ENCODE measurements around the gene PTGS1.

The PTGS1 gene

DNA sequence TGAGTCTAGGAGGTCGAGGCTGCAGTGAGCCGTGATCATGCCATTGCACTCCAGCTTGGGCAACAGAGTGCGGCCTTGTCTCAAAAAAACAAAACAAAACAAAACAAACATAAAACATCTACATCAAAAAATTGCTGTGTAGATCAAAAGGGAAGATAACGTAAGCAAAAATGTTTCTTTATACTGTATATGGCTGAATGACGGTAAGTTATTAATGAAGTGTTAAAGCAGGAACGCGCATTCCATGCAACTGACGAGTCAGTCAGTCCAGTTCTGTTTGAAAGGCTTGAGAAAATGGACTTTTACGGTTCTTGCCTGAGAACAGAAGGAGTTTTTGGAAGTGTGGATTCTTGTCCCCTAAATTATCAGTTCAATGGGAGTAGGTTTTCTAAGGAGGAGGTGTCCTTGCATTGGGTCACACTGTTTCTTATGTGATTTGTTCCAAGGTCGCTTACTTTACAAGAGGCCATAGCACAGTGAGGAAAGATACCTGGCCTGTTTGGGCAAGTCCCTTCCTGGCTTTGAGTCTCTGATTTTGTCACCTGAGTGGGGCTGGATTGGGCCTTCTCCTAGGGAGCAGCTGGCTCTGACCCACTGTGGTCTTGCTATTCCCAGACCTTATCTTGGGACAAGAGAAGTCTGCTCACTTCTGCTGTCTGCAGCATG, 6.6 kb upstream of the PTGS1 start:
- Histone ChIP-seq H3K27ac (ENCODE audit: low read depth, low read length) (no peak overlapping the region), H3K36me3 (ENCODE audit: control insufficient read depth, insufficient read depth, low read length) (no peaks in the 10 kb centered on the region), H3K4me1 (ENCODE audit: control insufficient read depth, insufficient read depth, low read length) (no peaks in the 10 kb centered on the region), H3K9me3 (ENCODE audit: control insufficient read depth, insufficient read depth, low read depth, low read length) (no peaks in the 10 kb centered on the region), H3K27me3 (ENCODE audit: control insufficient read depth, insufficient read depth, low read length) (peaks cover 12% of the 10 kb centered on the region), H3K4me3 (ENCODE audit: low read depth, low read length) (no peak overlapping the region), H3K9ac (ENCODE audit: low read length) (no peak overlapping the region)

DNA sequence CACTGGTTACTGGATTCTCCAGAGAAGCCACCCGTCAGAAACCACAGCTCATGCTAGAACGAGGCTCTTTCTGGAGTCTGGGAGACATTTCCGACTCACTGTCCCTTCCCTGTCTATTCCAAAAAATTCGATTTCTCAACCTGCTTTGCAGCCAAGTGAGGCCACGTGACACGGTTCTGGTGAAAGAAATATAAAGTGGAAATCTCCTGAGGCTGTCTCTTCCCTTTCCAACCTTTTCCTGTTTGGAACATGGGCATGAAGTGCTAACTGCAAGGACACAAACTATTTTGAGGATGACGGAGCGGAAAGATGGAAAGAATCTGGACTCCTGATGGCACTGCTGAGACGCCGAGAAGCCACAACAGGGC, 6.1 kb upstream of the PTGS1 start:
- Histone ChIP-seq H3K9ac (ENCODE audit: low read length) (no peak overlapping the region), H3K27me3 (ENCODE audit: control insufficient read depth, insufficient read depth, low read length) (peaks cover 16% of the 10 kb centered on the region), H3K9me3 (ENCODE audit: control insufficient read depth, insufficient read depth, low read depth, low read length) (no peaks in the 10 kb centered on the region), H3K36me3 (ENCODE audit: control insufficient read depth, insufficient read depth, low read length) (no peaks in the 10 kb centered on the region), H3K4me3 (ENCODE audit: low read depth, low read length) (no peak overlapping the region), H3K27ac (ENCODE audit: low read depth, low read length) (no peak overlapping the region), H3K4me1 (ENCODE audit: control insufficient read depth, insufficient read depth, low read length) (no peaks in the 10 kb centered on the region)

DNA sequence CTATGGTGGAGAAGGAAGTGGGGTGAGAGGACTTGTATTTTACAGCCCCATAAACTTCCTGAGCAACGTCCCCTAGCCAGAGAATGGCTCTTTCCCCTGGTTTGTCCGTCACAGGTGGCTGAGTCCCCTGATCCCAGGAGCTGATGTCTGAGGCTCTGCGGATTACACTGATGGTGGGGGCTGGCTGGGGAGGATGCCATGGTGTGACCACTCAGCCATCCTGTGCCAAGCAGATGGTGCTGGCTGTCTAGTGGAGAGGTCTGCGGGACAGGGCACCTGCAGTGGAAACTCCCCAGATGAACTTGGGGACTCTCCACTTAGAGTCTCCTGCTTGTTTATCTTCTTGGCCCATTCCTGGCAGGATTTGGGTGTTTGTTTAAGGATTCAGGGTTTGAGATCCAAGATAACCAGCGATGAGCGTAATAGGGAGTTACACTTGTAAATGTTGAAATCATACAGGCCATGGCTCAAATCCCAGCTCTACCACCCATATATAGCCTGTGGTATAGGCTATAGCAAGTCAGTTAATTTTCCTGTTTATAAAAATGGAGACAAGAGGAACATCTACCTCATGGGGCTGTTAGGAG, 4.7 kb upstream of the PTGS1 start:
- no peak overlapping the region for H3K4me3 ChIP-seq (ENCODE audit: low read depth, low read length)
- no peak overlapping the region for H3K9ac ChIP-seq (ENCODE audit: low read length)
- no peak overlapping the region for H3K27ac ChIP-seq (ENCODE audit: low read depth, low read length)
- peaks cover 3% of the 10 kb centered on the region; the same call in 1 of the 2 replicates for H3K4me1 ChIP-seq (ENCODE audit: control insufficient read depth, insufficient read depth, low read length)
- peaks cover 26% of the 10 kb centered on the region for H3K27me3 ChIP-seq (ENCODE audit: control insufficient read depth, insufficient read depth, low read length)
- H3K36me3 ChIP-seq (ENCODE audit: control insufficient read depth, insufficient read depth, low read length), result no peaks in the 10 kb centered on the region
- H3K9me3 ChIP-seq (ENCODE audit: control insufficient read depth, insufficient read depth, low read depth, low read length), result no peaks in the 10 kb centered on the region

DNA sequence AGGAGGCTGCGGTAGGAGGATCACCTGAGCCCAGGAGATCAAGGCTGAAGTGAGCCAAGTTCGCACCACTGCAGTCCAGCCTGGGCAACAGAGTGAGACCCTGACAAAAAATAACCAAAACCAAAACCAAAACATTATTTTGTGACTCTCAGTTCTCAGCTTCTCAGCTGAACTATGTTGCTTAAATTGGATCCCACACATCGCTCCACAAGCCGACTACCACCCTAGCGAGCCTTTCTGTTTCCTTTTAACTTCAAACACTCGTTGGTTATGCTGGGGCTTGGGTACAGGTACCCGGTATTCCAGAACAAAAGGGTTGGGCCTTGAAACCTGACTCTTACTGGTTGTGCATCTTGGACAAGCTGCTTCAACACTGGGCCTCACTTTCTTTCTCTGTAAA, 3.8 kb upstream of the PTGS1 start:
- H3K4me1 ChIP-seq (ENCODE audit: control insufficient read depth, insufficient read depth, low read length), result peaks cover 11% of the 10 kb centered on the region
- H3K9ac ChIP-seq (ENCODE audit: low read length), result no peak overlapping the region
- no peak overlapping the region for H3K27ac ChIP-seq (ENCODE audit: low read depth, low read length)
- no peak overlapping the region for H3K4me3 ChIP-seq (ENCODE audit: low read depth, low read length)
- H3K9me3 ChIP-seq (ENCODE audit: control insufficient read depth, insufficient read depth, low read depth, low read length), result no peaks in the 10 kb centered on the region
- H3K36me3 ChIP-seq (ENCODE audit: control insufficient read depth, insufficient read depth, low read length), result no peaks in the 10 kb centered on the region
- H3K27me3 ChIP-seq (ENCODE audit: control insufficient read depth, insufficient read depth, low read length), result peaks cover 35% of the 10 kb centered on the region

DNA sequence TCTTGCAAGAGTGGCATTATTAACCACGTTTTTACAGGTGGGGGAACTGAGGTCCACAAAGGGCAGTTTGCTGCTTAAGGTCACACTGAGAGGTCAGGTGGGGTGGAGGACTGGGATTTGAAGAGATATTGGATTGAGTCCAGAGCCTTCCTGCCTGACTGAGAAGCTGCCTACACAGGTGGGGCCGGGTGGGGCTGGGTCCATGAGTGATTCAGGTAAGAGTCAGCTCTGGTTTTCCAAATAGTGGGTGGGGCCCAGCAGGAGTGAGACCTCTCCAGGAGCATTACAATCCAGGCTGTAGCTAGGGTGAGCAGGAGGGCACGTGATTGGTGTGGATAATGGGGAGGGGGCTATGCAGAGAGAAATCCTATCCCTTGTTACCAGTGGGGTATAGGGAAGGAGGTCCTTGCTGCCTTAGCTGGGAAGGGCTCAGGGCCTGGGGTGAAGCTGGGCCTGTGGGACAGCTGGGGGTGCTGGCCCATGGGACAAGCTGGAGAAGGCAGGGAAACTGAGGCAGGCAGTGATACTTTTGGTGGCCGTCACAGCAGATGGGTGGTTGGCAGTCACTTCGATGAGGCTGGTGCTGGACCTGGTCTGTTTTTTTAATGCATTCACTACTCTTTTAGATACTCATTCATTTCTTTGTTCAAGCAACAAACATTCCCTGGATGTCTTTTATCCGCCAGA, 2.9 kb upstream of the PTGS1 start:
- Histone ChIP-seq H3K27me3 (ENCODE audit: control insufficient read depth, insufficient read depth, low read length) (peaks cover 43% of the 10 kb centered on the region), H3K9me3 (ENCODE audit: control insufficient read depth, insufficient read depth, low read depth, low read length) (no peaks in the 10 kb centered on the region), H3K9ac (ENCODE audit: low read length) (no peak overlapping the region), H3K4me3 (ENCODE audit: low read depth, low read length) (no peak overlapping the region), H3K4me1 (ENCODE audit: control insufficient read depth, insufficient read depth, low read length) (peaks cover 15% of the 10 kb centered on the region), H3K36me3 (ENCODE audit: control insufficient read depth, insufficient read depth, low read length) (no peaks in the 10 kb centered on the region), H3K27ac (ENCODE audit: low read depth, low read length) (no peak overlapping the region)

DNA sequence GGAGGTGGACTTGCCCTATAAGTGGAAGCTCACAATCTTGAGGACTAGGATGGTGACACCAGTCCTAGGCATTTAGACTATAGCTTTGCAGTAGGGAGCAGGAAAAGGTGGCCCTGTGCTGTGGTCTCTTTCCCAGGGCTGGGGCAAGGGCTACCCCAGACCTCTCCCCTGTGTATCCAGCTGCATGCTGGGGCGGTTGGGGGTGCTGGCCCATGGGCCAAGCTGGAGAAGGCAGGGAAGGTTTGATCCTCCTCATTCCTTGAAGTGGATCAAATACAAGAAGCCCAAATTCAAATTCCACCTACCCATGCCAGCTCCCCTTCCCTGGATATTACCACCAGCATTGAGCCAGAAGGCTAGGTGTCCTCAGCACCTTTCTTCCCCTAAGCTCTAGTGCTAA, 2.2 kb upstream of the PTGS1 start:
- Histone ChIP-seq H3K4me3 (ENCODE audit: low read depth, low read length) (no peak overlapping the region), H3K27me3 (ENCODE audit: control insufficient read depth, insufficient read depth, low read length) (peaks cover 51% of the 10 kb centered on the region), H3K9me3 (ENCODE audit: control insufficient read depth, insufficient read depth, low read depth, low read length) (no peaks in the 10 kb centered on the region), H3K4me1 (ENCODE audit: control insufficient read depth, insufficient read depth, low read length) (peaks cover 15% of the 10 kb centered on the region), H3K27ac (ENCODE audit: low read depth, low read length) (no peak overlapping the region), H3K9ac (ENCODE audit: low read length) (no peak overlapping the region), H3K36me3 (ENCODE audit: control insufficient read depth, insufficient read depth, low read length) (no peaks in the 10 kb centered on the region)

DNA sequence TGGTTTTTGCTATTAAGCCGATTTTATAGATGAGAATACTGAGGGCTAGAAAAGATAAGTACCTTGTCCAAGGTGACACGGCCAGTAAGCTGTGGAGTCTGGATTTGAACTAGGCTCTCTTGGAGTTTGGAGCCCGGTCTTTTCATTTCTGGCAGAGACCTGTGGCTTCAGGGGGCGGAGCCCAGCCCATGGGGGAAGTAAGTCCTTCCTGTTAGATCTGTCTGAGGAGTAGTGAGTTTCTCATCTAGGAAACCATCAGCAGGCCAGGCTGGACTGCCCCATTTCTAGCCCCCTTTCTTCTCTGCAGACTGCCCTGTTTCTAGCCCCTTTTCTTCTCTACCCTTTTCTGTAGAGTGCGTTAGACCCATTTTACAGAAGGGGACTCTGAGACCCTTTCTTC, 521 bp upstream of the PTGS1 start:
- peaks cover 63% of the 10 kb centered on the region for H3K27me3 ChIP-seq (ENCODE audit: control insufficient read depth, insufficient read depth, low read length)
- H3K4me1 ChIP-seq (ENCODE audit: control insufficient read depth, insufficient read depth, low read length), result peaks cover 25% of the 10 kb centered on the region
- no peak overlapping the region for H3K27ac ChIP-seq (ENCODE audit: low read depth, low read length)
- H3K9me3 ChIP-seq (ENCODE audit: control insufficient read depth, insufficient read depth, low read depth, low read length), result no peaks in the 10 kb centered on the region
- no peaks in the 10 kb centered on the region for H3K36me3 ChIP-seq (ENCODE audit: control insufficient read depth, insufficient read depth, low read length)
- H3K9ac ChIP-seq (ENCODE audit: low read length), result no peak overlapping the region
- peak overlapping the region; percentile 75 for H3K4me3 ChIP-seq (ENCODE audit: low read depth, low read length)

DNA sequence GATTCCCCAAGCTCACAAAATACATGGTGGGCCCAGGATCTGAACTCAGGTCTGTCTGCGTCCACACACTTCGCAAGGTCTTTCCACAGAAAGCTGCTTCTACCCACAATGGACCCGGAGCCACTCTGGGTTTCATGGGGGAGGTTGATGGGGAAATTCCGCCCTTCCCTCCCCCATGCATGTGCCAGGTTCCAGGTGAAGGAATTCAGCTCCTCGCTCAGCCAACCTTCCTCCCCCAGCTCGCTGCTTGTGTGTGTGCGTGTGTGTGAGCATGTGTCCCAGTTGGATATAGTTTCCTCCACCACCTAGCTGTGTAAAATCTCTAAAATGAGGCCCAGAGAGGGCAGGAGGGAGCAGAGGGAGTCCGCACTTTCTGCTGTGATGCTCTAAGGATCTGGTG, 1.0 kb downstream of the PTGS1 start:
- Histone ChIP-seq H3K9me3 (ENCODE audit: control insufficient read depth, insufficient read depth, low read depth, low read length) (no peaks in the 10 kb centered on the region), H3K4me1 (ENCODE audit: control insufficient read depth, insufficient read depth, low read length) (peaks cover 40% of the 10 kb centered on the region), H3K9ac (ENCODE audit: low read length) (no peak overlapping the region), H3K36me3 (ENCODE audit: control insufficient read depth, insufficient read depth, low read length) (no peaks in the 10 kb centered on the region), H3K27me3 (ENCODE audit: control insufficient read depth, insufficient read depth, low read length) (peaks cover 63% of the 10 kb centered on the region), H3K4me3 (ENCODE audit: low read depth, low read length) (no peak overlapping the region), H3K27ac (ENCODE audit: low read depth, low read length) (no peak overlapping the region)

DNA sequence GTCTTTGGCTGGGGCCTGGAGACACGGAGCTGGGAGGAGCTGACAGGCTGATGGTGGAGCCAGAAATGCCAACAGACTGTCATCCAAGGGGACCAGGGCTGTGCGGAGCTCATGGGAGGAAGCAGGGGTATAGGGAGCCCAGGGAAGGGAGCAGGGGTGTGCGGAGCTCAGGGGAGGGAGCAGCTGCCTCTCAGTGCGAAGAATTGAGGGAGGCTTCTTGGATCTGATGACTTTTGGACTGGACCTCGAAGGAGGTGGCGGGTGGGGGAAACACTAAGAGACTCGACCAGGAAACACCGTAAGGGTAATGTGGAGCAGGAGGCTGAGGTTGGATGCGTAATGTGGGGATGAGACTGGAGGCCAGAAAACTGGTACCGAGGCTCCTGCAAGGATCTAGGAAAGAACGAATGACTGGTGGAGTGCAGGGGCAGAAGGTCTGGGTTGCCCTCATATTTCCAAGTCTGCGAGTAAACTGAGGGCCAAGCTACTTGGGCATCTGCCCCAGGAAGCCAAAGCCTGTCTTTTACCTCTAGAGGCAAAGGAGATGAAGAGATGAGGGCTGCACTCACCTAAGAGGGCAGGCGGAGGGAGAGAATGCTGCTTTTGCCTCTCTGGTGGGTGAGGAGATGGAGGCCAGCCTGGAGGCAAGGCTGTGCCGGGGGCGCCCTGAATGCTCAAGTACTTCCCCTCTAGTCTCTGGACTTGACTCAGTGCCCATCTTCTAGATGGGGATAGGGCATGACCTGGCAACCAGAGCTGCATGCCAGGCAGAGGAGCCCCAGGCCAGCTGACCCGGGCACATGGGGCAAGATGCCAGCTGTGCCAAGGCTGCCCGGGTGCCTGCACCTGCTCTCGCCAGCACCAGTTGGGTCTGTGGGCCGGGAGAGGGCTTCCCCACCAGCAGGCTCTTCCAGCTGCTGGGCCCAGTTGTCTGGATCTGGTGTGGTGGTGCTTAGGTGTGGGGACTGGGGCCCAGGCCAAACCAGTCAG, 2.3 kb downstream of the PTGS1 start:
- no peaks in the 10 kb centered on the region for H3K9me3 ChIP-seq (ENCODE audit: control insufficient read depth, insufficient read depth, low read depth, low read length)
- peaks cover 45% of the 10 kb centered on the region for H3K4me1 ChIP-seq (ENCODE audit: control insufficient read depth, insufficient read depth, low read length)
- no peak overlapping the region for H3K9ac ChIP-seq (ENCODE audit: low read length)
- peaks cover 66% of the 10 kb centered on the region for H3K27me3 ChIP-seq (ENCODE audit: control insufficient read depth, insufficient read depth, low read length)
- no peak overlapping the region for H3K4me3 ChIP-seq (ENCODE audit: low read depth, low read length)
- H3K36me3 ChIP-seq (ENCODE audit: control insufficient read depth, insufficient read depth, low read length), result no peaks in the 10 kb centered on the region
- H3K27ac ChIP-seq (ENCODE audit: low read depth, low read length), result no peak overlapping the region

DNA sequence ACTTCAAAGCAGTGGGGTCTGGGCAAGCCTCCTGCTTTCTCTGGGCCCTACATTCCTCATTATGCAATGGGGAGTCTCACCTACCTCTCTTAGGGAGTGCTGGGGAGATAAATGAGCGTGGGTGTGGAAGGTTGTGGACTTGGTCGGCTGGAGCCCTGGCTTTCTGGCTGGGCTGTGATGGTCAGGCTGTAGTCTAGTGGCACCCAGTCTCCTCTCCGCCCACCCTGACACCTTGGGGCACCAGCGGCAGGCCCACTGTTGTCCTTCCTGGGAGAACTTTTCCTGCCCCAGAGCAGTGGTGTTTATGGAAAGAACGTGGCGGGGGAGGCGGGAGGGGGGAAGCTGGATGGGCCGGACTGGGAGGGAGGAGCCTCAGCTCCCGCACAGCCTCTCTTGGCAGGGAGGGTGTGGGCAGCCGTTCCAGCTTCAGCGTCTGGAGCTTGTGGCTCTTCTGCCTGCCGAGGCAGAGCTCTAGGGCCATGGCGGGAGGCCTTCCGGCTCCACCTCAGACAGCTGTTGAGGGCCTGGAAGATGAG, 4.1 kb downstream of the PTGS1 start:
- 0 out of 2 replicates have a peak overlapping the region, but pooled peaks have one; percentile 15 for H3K4me3 ChIP-seq (ENCODE audit: low read depth, low read length)
- H3K27ac ChIP-seq (ENCODE audit: low read depth, low read length), result no peak overlapping the region
- H3K27me3 ChIP-seq (ENCODE audit: control insufficient read depth, insufficient read depth, low read length), result peaks cover 52% of the 10 kb centered on the region
- H3K36me3 ChIP-seq (ENCODE audit: control insufficient read depth, insufficient read depth, low read length), result no peaks in the 10 kb centered on the region
- no peak overlapping the region for H3K9ac ChIP-seq (ENCODE audit: low read length)
- peaks cover 4% of the 10 kb centered on the region; the same call in 1 of the 2 replicates for H3K9me3 ChIP-seq (ENCODE audit: control insufficient read depth, insufficient read depth, low read depth, low read length)
- peaks cover 45% of the 10 kb centered on the region for H3K4me1 ChIP-seq (ENCODE audit: control insufficient read depth, insufficient read depth, low read length)

Data from HUES6 (cell line).